Astrocyte of the cerebellum (primary cell): ENCODE data around the gene NOX1.
"Not testable (repeated sequence)": the region's sequence is repeated elsewhere in the genome, so short reads cannot be mapped to it uniquely, and the experiment has no call there.

ENCODE experiments used
- DNase-seq: peaks from one replicate; pipeline ENCODE4 v3.0.0-alpha.2; 2011; ENCODE audit warnings: low read depth
- H3K4me3 ChIP-seq: 2 replicates; pipeline ENCODE4 v1.5.1; 2011; ENCODE audit warnings: mild to moderate bottlenecking, low read depth, low read length, moderate library complexity
- in situ Hi-C: cut with HindIII; loops from 2 replicates; pipeline ENCODE4 v1.10.0; 2017; ENCODE audit warnings: low sequenced_read_pairs
- TF ChIP-seq, protein P1 (sequence below): IDR thresholded peaks from 2 replicates; pipeline ENCODE4 v1.5.1; 2012; ENCODE audit warnings: low read length, low read depth, moderate library complexity, mild to moderate bottlenecking; ENCODE audit errors: missing control alignments

The NOX1 gene

GRCh38 chrX:100804780-100805179 lies 69.4 kb downstream of the NOX1 start:
- DNase-seq, result no peak
- in situ Hi-C loops, result no loop called here
- TF ChIP-seq, protein P1, sequence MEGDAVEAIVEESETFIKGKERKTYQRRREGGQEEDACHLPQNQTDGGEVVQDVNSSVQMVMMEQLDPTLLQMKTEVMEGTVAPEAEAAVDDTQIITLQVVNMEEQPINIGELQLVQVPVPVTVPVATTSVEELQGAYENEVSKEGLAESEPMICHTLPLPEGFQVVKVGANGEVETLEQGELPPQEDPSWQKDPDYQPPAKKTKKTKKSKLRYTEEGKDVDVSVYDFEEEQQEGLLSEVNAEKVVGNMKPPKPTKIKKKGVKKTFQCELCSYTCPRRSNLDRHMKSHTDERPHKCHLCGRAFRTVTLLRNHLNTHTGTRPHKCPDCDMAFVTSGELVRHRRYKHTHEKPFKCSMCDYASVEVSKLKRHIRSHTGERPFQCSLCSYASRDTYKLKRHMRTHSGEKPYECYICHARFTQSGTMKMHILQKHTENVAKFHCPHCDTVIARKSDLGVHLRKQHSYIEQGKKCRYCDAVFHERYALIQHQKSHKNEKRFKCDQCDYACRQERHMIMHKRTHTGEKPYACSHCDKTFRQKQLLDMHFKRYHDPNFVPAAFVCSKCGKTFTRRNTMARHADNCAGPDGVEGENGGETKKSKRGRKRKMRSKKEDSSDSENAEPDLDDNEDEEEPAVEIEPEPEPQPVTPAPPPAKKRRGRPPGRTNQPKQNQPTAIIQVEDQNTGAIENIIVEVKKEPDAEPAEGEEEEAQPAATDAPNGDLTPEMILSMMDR, result no peak
- no peak overlapping the region for H3K4me3 ChIP-seq

DNA sequence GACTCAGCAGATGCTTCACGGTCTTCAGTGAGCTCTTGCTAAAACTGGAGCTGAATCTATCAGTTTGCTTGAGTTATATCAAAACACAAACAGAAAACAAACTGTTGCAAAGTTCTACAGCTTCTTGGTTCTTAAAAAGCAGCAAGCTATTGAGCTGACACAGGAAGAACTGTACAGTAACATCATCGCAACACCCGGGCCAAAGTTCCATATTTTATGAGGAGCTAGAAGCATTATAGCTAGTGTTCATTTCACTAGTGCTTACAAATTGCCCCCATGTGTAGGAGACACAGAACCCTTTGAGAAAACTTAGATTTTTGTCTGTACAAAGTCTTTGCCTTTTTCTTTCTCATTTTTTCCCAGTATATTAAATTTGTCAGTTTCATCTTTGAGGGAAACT lies 71.3 kb downstream of the NOX1 start:
- H3K4me3 ChIP-seq, result no peak overlapping the region
- TF ChIP-seq, protein P1, result no peak
- DNase-seq, result no peak
- in situ Hi-C loops, result no loop called here

DNA sequence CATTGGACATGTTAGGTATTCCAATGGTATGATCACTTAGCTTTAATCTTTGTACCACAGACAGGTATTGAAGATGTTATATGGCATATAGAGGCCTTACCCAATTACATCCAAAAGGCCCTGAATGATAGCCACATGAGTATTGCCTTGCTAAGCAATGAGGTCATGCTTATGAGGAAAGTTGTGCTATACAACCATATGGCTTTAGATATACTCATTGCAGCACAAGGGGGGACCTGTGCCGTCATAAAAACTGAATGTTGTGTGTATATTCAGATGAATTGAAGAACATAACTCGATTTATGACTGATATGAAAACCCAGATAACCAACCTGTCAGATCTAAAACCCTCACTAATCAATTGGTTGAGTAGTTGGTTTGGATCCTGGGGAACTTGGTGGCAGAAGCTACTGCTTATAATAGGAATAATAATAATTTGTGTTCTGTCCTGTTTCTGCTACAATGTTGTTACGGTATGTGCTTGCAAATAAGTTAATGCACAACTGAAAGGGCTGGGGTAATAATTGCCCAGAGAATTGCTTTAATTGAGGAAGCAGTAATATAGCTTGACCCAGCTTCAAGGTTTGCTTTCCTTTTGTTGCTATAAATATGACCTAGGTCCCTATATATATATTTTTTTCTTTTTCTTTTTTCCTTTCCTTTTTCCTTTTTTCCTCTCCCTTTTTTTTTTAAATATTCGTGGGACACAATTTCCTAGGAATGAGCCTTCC lies 75.5 kb downstream of the NOX1 start:
- no peak for DNase-seq
- in situ Hi-C loops, result no loop called here
- H3K4me3 ChIP-seq, result no peak overlapping the region
- TF ChIP-seq, protein P1, result no peak

DNA sequence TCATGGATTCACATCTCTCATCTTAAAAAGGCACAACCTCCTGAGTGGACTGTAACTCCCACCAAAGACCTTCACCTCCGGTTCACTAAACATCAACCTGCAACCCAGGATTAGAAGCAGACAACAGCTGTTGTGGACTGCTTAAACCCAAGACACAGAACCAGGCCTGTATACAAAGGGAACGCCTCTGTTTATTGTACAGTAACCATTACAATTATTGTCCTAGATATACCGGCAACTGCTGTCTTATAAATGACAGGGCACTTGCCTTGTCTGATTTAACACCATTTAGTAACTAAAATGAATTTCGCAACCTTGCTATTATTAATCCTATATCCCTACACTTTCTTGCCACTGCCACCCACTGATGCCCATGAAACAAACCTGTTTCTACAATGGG lies 76.8 kb downstream of the NOX1 start:
- in situ Hi-C loops, result no loop called here
- TF ChIP-seq, protein P1, result no peak
- DNase-seq, result no peak
- H3K4me3 ChIP-seq, result no peak overlapping the region

DNA sequence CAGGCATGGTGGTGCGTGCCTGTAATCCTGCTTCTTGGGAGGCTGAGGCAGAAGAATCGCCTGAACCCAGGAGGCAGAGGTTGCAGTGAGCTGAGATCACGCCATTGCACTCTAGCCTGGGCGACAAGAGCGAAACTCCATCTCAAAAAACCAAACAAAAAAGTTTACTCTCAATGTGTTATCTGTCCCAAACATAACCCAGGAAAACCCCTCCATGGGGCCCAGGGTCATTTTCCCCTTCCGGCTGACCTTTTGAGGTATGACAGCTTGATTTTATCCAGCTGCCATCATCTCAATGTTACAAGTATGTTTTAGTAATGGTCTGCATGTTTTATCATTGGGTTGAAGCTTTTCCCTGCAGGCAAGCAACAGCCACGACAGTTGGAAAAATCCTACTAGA lies 77.8 kb downstream of the NOX1 start:
- H3K4me3 ChIP-seq, in situ Hi-C loops, DNase-seq: not testable (repeated sequence)
